GM18526 (cell line): ENCODE measurements around the gene SEC61A1.

ENCODE experiments used
- POLR2A ChIP-seq: IDR thresholded peaks from 3 replicates; pipeline ENCODE4 v1.6.1; 2011; ENCODE audit not compliant: insufficient read length; ENCODE audit errors: extremely low read depth

Gene SEC61A1

DNA sequence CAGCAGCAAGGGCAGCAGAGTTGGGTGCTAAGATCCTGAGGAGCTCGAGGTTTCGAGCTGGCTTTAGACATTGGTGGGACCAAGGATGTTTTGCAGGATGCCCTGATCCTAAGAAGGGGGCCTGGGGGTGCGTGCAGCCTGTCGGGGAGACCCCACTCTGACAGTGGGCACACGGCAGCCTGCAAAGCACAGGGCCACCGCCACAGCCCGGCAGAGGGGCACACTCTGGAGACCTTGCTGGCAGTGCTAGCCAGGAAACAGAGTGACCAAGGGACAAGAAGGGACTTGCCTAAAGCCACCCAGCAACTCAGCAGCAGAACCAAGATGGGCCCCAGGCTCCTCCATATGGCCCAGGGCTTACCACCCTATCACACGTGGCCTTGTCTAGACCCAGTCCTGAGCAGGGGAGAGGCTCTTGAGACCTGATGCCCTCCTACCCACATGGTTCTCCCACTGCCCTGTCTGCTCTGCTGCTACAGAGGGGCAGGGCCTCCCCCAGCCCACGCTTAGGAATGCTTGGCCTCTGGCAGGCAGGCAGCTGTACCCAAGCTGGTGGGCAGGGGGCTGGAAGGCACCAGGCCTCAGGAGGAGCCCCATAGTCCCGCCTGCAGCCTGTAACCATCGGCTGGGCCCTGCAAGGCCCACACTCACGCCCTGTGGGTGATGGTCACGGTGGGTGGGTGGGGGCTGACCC is 18.8 kb downstream of the SEC61A1 start:
- no peak for TF ChIP-seq POLR2A

DNA sequence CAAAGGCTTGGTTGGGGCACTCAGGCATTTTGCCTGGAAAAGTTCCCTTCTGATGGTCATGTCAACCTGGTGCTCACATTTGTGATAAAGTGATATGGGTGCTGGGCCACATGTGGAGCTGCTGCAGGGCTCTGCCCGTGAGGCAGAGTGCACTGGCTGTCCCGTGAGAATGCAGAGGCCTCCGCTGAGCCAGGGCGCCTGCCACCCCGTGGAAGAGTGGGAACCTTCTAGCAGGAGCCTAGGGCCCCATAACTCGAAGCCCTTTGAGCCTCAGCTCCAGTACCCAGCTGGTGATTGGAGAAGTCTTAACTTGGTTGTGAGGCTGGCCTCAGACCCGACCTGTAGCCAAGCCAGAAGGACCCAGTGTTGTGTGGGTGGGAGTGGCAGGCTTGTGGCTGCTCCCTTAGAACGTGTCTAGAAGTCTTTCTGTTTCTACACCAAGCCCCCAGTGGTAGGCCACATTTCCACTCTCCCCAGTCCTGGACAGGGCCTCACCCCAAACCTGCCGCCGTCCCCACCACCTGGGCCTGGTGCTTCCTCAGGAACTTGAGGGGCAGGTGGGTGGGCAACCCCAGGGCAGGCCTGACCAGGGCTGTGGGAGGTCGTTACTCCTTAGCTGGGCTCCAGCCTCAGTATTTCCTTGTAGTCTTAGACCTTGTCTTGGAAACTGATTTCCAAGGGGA is 19.7 kb downstream of the SEC61A1 start:
- no peak for TF ChIP-seq POLR2A

DNA sequence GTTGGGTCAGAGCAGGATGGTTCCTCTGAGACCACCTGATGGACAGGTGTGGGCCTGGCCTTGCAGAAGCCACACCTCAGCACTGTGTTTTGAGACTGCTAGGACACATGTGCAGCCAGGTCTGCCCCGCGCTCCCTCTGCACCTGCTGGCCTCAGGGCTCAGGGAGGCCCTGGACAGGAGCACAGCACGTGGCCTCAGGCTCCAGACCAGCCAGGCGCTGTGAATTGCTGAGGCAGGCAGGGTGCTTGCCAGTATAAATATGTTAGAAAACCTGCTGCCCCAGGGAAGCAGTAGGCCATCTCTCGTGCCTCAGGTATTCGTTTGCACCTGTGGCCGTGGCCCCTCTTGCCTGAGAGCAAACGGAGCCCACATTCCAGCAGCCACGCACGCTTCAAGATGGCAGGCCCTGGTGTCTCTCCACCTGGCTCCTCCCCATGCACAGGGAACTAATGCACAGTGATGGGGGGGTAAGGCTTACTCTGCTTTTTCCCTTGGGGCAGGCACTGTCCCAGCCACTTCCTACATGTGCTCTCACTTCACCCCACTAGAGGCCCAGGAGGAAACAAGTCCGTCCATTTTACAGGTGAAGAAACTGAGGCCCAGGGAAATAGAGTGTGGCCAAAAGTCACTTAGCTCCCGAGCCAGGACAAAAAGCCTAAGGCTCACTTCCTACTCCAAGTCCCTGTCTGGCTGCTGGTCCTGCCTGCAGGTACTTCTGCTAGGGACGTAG is 20.4 kb downstream of the SEC61A1 start:
- no peak for TF ChIP-seq POLR2A

DNA sequence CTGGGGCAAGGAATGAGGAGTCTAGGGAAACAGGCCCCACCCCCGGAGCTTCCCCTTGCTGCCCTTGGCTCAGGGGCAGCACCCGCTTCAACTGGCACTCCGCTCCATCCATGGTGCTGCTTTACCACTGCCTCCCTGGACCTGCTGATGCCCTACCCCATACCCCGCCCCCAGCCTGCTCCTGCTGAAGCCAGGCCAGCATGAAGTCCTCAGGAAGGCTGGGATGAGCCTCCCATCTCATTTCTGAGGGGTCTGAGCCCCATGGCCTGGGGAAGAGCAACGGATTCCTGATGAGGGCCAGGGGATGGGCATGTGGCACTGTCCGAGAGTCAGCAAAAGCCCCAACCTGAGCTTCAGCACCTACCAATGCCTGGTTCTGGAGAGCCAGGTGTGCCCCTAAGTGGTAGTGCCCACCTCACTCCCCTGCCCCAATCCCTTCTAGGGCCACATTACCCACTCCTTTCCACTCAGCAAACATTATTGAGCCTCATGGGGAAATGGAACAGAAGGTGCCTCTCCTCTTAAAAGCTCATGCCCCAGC is 21.0 kb downstream of the SEC61A1 start:
- no peak for TF ChIP-seq POLR2A

DNA sequence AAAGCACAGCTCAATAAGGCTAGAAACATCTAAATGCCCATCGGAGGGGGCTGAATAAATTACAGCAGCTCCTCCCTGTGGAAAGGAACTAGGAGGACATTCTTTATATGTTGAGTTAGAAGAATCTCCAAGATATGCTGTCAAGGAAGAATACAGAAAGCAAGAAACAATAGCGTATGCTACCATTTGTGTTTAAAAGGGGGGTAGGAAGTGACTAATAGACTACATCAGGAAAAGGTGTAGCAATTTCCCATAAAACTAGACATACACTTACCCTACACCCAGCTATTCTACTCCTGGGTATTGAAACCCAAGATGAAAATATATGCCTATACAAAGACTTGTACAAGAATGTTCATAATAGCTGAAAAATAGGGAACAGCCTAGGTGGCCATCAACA is 21.6 kb downstream of the SEC61A1 start:
- TF ChIP-seq POLR2A, result no peak

DNA sequence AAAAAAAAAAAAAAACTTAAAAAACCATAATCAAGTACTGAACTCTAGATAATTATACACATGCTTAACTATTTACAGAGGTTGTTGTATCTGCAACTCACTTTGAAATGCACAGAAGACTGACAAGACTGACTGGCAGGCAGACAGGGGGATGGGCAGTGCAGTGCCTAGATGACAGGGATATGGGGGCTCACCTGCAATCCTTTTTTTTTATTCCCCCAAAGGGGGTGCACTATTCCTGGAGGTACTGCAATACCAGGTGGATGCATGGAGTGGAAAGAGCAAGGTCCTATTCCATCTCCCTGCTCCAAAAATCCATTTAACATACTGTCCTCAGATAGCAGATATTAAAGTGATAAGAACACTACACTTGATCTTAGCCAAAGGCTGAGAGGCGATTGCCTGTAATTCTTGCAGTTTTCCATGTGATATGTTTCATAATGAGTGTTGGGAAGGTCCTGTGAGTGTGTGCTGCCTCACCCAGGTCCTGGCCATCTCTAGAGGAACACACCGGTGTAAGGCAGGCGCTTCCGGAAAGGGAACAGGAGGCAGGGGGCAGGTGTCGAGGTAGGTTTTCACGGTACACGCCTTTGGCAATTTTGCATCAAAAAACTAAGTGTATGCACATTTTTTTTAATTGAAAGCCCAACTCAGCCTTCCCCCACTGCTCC is 22.7 kb downstream of the SEC61A1 start:
- no peak for TF ChIP-seq POLR2A

DNA sequence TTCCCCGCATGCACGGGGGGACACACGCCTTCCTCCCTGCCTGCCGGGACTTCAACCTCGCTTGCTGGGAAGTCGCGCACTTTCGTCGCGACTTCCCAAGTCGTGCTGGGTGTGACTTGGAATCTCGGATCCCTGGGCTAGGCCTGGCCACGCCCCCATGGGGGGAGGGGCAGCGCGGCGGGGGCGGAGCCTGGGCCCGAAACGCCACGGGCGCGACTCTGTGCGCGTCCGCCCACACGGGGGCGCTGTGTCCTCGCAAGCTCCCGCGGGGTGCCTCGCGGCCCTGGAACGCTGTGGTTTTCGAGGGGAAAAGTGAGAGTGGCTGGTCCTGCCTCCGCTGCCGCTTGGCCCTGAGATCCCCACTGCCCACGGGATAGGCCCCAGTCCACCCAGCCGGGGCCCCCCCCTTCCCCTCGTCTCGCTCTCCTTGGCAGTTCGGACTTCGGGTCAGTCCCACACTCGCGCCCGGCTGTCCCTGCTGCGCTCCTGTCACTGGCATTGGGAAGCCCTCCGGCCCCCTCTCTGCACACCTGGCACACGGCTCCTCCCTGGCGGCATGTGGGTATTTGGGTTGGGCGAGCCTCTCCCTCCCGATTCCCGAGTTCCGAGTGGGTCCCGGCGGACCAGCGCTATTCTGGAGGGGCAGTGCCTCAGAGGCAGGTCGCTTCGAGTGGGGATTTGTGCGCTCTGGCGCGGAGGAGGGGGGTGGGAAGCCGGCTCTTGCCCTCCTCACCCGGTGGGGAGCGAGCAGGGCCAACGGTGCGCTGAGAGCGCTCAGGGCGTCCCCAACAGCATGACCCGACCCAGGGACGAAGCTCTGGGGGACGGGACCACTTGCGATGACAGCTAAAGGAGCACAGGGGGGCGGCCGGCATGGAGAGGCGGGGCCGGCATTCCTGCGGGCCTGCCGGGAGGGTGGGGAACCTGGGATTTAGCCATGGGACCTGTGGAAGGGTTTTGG is 23.6 kb downstream of the SEC61A1 start:
- peak; percentile 17 for TF ChIP-seq POLR2A

DNA sequence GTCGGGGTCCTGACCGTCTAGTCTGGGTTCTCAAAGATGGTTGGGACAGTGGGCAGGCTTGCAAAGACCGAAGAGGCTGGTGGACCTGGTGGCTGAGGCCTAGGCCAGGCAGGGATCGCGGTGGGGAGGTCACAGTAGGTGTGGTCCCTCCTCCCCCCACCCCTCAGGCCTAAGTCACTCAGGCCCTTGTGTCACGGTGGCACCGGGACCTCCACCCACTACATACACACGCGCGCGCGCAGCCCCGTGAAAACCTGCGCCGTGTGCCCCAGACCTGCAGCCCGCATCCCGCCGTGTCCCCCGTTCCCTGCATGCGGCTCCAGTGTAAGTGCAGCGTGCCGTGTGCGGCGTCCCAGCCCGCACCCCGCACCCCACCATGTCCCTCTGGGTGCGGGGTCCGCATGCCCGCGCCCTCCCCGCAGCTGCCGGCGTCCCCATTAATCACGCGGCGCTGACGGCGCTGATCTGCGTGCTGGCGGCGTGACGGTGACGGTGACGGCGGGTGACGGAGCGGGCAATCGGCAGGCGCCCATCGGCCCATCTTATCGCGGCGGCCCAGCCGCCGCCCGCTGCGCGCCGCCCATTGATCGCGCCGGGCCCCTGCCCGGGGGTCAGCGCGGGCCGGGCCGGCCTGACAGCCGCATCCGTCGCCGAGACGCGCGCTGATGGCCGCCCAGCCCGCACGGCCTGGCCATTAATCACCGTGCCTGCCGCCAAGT is 24.4 kb downstream of the SEC61A1 start:
- TF ChIP-seq POLR2A, result no peak

DNA sequence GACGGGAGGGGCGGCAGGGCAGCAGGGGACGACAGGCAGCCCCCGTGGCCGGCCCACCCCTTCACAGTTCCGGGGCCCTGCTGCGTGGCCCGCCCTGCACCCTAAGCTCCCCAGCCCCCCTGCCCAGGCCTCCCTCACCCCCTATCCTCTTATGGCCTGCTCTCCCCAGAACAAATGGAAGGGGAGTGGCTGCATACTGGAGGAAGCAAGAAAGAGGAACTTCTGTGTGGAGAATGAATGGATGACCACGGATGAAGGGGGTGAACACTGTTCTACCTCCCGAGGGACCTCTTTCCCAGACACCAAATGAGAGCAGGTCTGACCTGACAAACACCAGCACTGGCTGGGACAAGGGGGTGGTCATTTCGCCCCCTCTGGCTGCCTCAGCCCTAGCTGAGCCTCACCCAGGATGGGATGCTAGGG is 25.0 kb downstream of the SEC61A1 start:
- TF ChIP-seq POLR2A, result no peak

DNA sequence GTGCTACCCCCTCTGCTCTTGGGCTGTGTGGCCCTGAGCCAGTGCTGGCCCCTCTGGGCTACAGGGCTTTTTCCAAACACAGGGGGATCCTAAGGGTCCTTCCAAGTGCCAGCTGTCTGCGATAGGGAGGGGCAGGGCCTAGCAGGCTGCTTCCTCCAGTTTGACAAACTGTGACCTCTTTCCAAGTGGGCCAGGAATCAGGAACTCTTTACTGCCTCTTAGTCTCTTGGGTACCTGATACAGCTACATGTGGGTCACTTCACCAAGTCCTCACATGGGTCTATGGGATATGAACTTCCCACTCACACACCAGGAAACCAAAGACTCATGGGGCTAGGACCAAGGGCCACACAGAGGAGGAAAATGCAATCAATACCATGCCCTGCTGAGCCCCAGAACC is 25.4 kb downstream of the SEC61A1 start:
- TF ChIP-seq POLR2A, result no peak

DNA sequence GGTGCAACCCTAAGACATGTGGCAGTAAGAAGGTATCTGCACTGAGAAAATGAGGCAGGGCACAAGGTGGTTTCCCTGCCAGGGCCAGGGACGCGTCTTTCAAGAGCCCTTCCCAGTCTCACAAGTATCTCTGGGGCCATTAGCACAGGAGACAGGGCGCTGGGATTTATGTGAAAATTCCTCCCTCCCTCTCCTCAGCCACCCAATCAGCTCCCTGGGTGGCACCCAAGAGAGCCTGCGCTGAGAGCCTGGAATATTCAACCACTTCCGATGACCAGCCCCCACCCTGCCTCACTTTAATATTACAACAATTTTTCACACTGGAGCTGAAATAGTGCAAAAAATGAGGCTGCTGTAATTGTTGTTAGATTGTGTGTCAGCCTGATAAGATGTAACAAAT is 26.1 kb downstream of the SEC61A1 start:
- no peak for TF ChIP-seq POLR2A

DNA sequence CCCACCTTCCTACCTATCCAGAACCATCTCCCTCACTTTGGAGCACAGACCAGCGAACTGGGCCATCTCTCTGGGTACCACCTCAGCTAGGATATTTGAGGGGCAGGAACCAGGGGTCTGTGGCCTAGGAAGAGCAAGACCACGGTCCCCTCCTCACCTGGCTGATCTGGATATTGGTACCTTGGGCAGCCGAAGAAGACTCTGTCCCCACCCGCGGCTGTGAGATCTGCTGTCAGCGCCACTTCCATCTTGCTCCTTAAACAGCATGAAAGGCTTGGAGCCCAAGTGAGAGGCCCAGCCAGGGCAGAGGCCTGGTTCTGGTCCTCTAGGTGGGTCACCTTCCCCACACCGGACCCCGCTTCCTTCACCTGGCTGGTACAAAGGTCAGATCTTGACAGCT is 26.6 kb downstream of the SEC61A1 start:
- no peak for TF ChIP-seq POLR2A

DNA sequence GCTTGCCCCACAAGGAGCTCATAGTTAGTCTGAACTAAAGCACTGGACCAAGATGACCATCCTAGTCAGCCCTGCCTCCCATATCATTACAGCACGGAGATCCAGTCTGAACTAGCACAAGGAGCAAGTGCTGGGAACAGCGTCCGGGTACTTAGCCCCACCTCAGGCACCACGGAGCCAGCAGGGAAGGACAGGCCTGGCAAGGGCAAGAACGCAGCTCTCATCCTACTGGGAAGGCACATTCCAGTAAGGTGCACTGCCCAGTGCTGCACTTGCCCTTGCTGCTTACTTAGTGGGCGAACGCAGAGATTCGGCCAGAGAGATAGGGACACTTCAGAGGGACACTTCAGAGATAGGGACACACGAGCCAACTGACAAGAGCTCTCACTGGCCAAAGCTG is 27.6 kb downstream of the SEC61A1 start:
- TF ChIP-seq POLR2A, result no peak
